Medulla oblongata (tissue), 1 donor: ENCODE results near the gene UNC5A.

Experiments used
- DNase-seq: peaks from one replicate; pipeline ENCODE4 v3.0.0-alpha.2; 2015; ENCODE audit errors: extremely low spot score

UNC5A gene

DNA sequence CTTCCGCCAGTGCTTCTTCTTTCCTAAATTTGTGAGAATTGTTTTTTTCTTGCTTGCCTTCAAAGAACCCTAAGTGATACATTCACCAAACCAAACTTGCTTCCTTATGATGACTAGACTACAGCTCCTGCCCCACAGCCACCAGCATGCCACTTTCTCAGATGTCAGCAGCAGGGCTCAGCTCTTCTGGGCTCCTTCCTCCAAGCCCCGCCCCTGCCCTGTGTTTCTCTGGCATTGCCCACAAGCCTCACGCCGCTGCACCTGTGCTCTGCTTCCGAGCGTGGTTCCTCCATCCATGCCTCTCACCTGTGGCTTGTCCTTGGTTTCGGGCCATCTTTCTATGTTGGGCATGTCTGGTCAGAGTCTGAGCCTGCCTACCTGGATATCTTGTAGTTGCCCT, 10.6 kb downstream of the UNC5A start:
- DNase-seq, result no peak

DNA sequence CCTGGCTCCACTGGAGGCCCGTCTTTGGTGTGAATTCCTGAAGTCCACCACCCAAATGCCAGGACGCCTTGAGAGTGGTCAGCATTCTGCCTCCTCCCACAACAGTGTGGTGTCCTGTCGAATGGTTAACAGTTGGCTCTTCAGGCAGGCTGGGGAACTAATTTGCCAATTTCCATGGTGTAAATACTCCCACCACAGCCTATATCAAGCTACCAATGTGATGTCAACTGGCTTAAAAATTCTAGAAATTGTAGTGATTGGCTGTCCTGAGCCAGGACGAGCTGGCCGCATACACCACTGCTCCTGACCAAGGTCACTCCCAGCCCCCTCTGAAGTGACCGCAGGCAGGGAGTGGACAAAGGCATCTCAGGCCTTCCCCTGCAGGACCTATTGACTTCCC, 11.1 kb downstream of the UNC5A start:
- no peak for DNase-seq

DNA sequence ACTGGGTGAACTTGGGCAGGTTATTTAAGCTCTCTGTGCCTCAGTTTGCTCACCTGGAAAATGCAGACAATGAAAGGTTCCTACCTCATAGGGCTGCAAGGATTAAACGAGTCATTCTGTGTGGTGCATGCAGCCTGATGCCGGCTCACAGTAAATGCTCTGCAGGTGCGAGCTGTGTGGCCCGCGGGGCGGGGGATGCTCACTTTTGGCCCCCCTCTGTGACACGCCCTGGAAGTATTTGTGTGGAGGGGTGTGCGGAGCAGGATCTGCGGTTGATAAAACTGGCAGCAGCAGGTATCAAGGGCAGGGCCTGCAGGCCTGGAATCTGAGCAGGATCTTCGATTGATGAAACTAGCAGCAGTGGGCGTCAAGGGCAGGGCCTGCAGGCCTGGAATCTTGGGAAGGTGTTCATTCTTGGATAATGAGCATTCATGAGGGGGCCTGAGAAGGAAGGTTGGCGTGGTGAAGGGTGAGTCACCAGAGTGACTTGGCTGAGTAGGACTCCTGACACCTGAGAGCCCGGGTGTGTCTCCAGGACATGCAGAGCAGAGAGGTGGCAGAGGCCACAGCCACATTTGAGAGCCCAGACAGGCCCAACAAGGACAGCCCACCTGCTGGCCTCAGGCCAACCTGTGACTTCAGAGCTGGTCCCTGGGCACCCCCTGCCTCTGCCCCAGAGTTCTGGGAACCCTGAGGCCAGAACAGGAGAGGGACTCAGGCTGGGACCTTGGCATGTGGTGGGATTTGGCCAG, 11.9 kb downstream of the UNC5A start:
- DNase-seq, result no peak

DNA sequence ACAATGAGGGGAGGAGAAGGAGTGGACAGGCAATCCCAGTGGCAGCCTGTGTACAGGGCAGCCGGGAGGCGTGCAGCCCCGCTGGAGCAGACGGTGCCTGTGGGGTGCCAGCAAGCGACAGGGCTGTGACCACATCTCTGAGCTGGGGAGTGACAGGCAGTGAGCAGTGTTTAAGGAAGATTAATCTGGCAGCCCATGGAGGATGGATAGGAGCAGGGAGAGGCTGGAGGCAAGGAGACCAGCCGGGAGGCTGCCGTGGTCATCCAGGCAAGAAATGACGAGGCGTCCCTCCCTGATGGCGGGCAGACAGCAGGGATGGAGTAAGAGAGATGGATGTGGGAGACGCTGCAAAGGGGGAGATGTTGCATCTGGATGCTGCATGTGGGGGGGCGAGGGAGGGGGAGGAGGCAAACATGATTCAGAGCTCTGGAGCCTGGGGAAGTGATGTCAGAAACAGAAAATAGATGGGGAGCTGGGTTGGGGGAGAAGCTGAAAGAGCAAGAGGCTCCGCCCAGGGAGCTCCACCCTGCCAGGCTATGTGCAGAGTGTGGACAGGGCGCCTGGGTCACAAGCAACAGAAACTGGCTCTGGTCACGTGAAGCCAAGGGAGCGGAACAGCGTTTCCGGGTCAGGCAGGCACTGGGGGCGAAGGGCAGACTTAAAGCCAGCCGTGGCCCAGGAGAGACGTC, 12.6 kb downstream of the UNC5A start:
- no peak for DNase-seq

DNA sequence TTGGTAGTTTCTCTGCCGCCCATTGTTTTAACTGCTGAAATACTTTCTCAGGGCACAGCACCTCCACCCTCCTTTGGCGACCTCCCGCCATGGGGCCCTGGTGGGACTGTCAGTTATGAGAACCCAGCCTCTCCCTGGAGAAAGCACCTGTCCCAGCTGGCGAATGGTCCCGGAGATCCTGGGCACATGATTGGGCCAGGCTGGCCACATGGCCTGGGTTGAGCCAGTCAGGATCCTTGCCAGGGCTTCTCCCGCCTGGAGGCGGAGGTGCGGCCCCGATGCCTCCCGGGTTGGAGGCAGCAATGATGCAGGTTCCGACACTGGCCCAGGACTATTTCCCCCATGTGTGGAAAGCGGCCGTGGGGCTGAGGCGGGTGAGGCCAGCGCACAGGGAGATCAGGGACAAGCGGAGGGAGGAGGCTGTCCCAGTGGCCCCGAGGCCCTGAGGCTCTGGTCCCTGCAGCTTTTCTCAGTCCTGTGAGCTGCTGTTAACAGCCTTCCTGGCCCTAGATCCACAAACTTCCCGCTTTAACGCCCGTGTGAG, 13.6 kb downstream of the UNC5A start:
- DNase-seq, result no peak

DNA sequence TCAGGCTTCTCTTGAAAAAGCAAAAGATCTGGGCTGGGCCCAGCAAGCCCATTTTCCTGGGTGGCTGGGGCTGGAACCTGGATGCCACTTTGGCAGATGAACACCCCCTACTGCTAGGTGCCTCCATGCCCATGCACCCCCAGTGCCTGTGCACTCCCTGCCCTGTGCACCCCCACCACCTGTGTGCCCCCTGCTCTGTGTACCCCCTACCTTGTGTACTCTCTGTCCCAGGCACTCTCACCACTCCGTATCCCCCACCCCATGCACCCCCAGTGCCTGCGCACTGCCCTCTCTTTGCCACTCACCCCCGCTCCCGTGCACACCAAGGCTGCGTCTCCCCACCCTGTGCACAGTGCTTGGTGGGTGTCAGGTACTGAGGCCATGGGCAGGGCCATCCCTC, 14.2 kb downstream of the UNC5A start:
- DNase-seq, result no peak

DNA sequence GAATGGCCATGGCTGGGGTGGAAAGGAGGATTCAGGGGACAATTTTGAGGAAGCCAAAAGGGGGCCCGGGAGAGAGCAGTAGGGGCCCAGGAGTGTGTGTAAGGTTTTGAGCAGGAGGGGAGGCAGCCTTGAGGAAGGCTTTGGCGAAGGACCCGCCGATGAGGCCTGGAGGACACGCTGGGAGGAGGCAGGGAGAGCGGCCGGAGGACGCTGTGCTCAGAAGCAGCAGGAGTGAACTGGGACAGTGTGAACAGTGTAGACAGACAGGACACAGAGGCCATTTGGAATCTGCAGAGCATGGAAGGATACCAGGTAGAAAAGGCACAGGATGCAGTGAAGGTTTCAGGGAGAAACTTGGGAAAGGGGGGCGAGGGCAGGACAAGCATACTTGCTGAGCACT, 14.9 kb downstream of the UNC5A start:
- DNase-seq, result no peak

DNA sequence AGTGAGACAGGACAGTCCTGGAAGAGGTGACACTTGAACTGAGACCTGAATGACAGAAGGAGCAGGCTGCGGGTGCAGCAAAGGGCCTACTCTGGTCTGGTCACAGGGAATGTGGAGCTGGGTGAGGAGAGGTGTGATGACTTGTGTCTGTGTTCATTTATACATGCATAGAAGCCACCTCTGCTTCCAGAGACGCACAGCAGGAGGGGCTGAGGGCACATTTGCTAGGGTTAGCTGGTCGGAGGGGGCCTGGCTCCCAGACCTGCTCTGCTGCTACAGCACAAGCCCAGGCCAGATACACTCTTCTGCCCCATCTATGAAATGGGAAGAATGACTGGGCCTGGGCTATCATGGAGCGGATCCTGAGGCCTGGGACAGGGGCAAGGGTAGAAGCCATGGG, 15.6 kb downstream of the UNC5A start:
- DNase-seq, result no peak

DNA sequence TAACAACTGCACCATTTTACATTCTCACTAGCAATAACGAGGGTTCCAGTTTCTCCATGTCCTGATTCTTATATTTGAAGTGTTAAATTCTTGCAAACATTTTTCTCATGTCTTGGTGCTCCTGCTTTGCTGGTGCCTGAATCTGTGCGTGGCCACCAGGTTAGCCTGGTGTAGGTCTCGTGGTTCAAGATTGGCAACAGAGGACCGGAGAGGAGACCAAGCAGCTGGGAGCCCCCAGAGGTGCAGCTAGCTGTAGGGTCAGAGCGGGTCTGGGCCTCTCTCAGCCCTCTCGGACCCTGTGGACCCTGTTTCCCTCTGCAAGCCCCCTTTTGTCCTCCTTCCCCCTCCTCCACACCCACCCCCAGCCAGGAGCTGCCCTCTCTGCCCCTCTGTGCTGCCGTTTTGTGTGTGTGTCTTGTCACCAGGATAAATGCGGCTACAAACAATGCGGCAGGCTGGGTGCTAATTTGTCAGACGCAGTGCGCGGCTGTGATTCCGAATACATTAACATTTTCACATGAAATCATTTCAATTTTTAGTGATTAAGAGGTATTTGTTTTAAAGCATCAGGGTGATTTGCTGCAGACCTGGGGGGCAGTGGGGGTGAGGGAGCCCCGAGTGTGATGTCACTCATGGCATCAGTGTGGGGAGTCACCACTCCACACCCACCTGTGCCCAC, 17.5 kb downstream of the UNC5A start:
- no peak for DNase-seq

DNA sequence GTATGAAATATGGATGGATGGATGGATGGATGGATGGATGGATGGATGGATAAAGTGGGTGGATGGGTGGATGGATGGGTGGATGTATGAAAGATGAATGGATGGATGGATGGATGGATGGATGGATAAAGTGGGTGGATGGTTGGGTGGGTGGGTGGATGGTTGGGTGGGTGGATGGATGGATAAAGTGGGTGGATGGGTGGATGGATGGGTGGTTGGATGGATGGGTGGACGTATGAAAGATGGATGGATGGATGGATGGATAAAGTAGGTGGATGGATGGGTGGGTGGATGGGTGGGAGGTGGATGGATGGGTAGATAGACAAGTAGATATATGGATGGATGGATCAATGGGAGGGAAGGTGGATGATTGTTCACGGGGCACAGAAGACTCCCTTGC, 19.0 kb downstream of the UNC5A start:
- no peak for DNase-seq

DNA sequence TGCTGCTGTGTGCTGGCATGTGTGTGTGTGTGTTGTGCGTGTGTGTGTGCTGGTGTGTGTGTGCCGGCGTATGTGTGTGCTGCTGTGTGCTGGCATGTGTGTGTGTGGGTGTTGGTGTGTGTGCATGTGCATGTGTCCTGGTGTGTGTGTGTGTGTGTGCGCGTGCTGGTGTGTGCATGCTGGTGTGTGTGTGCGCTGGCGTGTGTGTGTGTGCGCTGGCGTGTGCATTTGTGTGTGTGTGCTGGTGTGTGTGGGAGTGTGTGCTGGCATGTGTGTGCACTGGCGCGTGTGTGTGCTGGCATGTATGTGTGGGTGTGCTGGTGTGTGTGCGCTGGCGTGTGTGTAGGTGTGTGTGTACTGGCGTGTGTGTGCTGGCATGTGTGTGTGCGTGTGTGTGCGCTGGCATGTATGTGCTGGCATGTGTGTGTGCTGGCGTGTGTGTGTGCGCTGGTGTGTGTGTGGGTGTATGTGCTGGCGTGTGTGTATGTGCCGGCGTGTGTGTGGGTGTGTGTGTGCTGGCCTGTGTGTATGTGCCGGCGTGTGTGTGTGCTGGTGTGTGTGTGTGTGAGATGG, 20.1 kb downstream of the UNC5A start:
- DNase-seq, result no peak

DNA sequence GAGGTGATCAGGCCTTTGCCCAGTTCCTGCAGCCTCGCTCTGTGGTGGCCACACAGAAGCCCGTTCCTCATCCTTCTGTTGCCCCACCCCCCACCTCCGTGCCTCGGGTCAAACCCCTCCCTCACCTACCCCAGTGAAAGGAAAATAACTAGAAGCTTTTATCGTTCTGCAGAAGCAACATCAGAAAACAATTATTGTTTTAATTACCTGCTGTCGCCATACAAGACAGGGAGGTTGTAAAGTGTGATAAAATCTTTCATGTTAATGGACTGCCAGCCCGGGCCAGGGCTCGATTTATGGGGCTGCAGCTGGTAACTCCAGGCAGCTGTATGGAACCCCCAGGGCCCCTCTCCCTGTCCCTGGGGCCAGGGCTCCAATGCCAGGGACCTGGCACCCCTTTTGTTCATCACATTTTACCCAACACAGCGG, 20.6 kb downstream of the UNC5A start:
- DNase-seq, result no peak

DNA sequence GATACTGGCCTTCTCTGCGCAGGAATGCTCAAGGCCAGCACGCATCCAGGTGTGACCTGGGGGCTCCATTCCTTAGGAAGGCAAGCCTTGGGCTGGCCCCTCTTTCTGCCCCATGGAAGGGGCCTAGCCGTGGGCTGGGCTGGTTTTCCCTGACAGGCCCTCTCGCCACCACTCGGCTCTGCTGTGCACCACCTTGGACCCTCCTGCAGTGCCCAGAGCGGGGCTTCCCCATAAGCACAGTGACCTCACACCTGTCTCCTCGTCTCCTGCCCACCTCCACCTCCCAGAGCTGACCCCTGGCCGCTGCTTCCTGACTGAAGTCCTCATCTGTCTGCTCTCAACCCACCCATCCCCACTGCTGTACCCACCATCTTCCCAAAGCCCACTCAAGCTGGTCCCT, 21.1 kb downstream of the UNC5A start:
- no peak for DNase-seq

DNA sequence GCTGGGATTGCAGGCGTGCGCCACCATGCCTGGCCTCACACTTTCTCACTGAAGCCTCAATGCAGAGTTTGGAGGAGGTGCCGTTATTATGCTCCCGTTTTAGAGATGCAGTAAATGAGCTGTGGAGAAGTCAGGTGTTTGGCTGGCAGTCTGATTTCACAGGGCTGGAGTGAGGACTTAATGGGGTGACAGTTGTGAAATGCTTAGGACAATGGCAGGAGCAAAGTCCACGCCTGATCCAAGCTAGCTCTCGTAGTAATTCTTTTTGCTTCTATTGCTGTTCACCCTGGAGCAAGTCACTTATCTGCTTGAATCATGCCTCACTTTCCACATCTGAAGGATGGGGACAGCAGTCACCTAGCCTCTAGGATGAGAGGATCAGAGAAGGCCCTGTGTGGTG, 21.8 kb downstream of the UNC5A start:
- no peak for DNase-seq

DNA sequence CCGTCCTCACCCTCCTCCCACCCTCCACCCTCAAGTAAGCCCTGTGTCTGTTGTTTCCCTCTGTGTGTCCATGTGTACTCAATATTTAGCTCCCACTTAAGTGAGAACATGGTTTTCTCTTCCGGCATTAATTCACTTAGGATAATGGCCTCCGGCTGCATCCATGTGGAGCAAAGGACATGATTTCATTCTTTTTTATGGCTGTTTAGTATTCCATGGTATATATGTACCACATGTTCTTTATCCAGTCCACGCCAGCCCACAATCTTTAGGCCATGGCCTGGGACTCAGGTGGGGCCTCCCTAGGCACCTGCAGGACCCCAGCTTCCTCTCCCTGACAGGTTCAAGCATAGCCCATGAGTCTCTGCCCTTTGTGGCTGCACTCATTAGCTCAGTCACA, 22.9 kb downstream of the UNC5A start:
- no peak for DNase-seq

DNA sequence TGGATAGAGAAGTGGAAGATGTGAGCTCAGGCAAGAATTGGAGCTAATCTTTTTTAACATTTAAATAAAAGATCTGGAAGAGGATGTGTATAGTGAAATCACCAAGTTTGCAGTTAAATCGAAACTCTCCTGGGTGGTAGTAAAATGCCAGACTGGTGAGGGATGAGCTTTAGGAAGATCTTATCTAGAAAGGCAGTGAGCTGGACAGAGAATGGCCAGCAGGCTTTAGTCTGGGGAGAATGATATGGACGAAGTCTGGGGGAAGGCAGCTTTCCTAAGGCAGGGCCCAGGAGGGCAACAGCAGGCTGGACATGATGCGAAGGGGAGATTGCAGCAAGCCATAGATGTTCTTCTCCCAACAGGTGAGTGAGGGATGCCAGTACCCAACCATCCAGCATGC, 25.6 kb downstream of the UNC5A start:
- no peak for DNase-seq

DNA sequence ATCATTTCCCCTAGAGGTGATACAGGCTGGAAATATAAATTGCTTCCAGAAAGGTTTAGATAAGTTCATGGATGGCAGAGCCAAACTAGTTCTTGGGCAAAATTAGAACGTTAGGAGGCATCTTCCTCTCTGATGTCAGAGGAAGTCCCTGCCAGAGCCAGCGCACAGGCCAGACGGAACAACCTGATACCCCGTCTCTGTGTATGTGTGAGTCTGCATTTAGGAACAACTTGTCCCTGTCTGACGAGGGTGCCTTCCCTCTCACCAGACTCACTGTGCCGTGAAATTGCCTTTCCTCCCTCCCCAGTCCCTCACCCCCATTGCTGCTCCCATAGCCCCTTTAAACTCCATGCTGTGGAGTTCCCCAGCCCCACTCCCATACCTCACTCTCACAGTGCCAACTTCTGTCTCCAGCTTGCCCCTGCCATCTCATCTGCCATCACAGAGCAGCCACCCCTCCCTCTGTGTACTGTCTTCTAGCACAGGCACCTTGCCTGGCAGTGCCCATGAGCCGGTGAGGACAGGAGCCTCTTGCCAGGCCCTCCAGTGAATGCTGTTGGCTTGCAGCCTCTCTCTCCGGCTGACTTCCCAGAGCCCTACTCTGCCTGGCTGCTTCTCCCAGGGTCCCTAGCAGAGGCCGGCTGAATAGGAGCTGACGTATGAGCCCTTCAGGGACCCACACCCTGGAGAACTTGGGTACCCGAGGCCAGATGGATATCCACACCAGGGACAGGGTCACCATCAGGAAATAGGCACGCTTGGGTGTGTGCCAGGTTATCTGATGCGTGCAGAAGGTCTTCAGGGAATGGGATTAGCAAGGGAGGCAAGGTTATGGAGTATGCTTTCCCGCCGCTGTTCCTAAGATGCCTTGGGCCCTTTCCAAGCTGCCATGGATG, 26.7 kb downstream of the UNC5A start:
- DNase-seq, result no peak

DNA sequence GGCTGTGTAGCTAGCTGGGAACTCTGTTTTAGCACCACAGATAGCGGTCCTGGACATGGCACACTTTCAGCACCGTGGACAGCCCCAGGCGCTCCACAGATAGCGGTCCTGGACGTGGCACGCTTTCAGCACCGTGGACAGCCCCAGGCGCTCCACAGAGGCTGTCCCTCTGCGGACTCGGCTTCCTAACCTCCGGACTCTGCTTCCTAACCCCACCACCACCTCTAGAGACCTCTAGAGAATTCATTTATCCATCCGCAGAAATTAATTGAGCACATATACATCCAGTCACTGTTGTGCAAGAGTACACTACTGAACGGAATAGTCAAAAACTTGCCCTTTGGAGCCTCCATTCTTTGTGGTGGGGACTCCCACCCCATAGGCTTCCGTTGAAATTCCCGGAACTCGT, 27.4 kb downstream of the UNC5A start:
- peak; percentile 77 for DNase-seq

DNA sequence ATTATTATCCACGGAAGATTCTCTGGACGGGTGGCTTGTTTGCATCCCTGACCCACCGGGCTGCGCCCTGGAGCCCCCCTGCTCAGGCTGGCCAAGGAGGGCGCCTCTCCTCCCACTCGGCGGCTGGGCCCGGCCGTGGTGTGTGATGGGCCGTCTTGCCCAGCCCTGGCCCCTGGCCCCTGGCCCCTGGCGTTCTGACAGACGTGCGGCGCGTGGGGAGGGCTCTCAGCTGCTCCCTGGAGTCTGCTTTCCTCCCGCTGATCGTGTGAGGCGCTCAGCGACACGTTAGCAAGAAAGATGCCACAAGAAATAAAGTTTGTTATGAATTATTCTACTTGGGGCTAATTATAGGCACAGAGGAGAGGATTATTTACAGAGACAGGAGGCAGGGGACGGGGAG, 33.3 kb downstream of the UNC5A start:
- DNase-seq, result no peak

DNA sequence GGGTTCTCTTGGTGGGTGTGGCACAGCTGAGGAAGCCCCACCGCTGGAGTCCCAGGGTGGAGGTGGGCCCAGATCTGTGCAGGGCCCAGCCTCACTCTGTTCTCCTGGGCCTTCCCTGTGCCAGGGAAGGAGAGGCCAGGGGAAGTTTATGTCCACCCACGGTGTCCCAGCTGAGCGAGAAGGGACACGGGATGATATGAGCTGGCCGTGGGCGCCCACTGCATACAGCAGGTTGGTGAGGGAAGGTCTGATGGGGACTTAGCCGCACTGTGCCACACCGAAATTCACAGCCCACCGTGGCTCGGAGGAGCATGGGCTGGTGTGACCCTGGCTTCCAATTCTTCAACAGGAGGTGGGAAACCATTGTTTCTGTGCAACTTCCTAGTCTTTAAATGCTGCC, 33.9 kb downstream of the UNC5A start:
- DNase-seq, result no peak

DNA sequence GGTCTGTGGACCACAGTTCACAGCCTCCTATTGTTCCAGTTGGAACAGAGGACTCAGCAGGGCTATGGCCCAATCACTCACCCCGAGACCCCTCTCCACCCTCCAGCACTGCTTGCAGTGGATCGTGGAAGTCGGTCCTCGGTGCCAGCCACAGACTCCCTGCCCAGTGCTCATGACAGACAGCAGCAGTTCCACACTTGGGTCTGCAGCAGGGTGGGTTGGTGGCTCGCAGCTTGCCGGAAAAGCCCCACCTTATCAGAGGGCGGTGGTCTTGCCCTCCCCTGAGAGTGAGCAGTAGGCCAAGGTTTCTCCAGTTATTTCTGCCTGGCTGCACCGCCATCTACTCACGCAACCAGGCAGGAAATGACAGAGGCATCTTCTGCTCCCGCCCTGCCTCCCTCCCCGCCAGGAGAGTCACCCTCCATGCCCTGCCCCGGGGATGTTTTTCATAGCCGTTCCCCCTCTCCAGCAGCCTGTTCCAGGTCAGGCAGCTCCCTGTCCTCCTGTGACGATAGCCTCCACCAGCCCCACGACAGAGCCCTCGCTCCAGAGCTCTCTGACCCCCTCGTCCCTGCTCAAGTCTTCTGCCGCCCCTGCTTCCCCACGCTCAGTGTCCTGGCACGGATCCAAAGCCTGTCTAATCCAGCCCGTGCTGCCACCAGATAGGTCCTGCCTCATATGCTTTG, 34.5 kb downstream of the UNC5A start:
- DNase-seq, result no peak
